OCI-LY1 (cell line): ENCODE results near the gene ELAVL3.

Experiments used
- CTCF ChIP-seq: fragments of 200-600 bp; sonication (generic), shearing (Covaris generic); IDR thresholded peaks from 2 replicates; pipeline ENCODE4 v1.5.1; 2017; ENCODE audit warnings: mild to moderate bottlenecking, antibody characterized with exemption, low read length, moderate library complexity, mixed read lengths
- EZH2 ChIP-seq: fragments of 200-600 bp; sonication (generic), shearing (Covaris generic); IDR thresholded peaks from 2 replicates; pipeline ENCODE4 v1.8.0; 2017; ENCODE audit warnings: borderline replicate concordance, mixed run types, mild to moderate bottlenecking, antibody characterized with exemption, low read length, moderate library complexity, mixed read lengths

GRCh38 chr19:11473725-11474124 is 7.1 kb downstream of the ELAVL3 start:
- no peak for TF ChIP-seq CTCF
- no peak for TF ChIP-seq EZH2
